Neuron (in vitro differentiated cells): ENCODE measurements around the gene ACTN1.

Experiments
- H2AFZ ChIP-seq: one replicate; pipeline ENCODE4 v1.6.1; 2013; ENCODE audit warnings: low read depth, mild to moderate bottlenecking, inconsistent platforms, low read length, moderate library complexity
- H3K27me3 ChIP-seq: one replicate; pipeline ENCODE4 v1.6.1; 2013; ENCODE audit warnings: low read length; ENCODE audit not compliant: insufficient read depth
- H3K36me3 ChIP-seq: one replicate; pipeline ENCODE4 v1.6.1; 2013; ENCODE audit warnings: low read length; ENCODE audit not compliant: insufficient read depth
- H3K4me1 ChIP-seq: one replicate; pipeline ENCODE4 v1.6.1; 2013; ENCODE audit warnings: low read length; ENCODE audit not compliant: insufficient read depth
- H3K4me3 ChIP-seq: 2 replicates; pipeline ENCODE4 v1.5.1; 2013; ENCODE audit warnings: mild to moderate bottlenecking, low read length, moderate library complexity
- H3K9me3 ChIP-seq: one replicate; pipeline ENCODE4 v1.6.1; 2013; ENCODE audit warnings: low read length

The ACTN1 gene

GRCh38 chr14:68949601-68949965 is 29.5 kb downstream of the ACTN1 start:
- Histone ChIP-seq H2AFZ (no peak overlapping the region), H3K27me3 (no peaks in the 10 kb centered on the region), H3K4me3 (no peak overlapping the region), H3K36me3 (no peaks in the 10 kb centered on the region), H3K4me1 (no peaks in the 10 kb centered on the region), H3K9me3 (no peaks in the 10 kb centered on the region)

DNA sequence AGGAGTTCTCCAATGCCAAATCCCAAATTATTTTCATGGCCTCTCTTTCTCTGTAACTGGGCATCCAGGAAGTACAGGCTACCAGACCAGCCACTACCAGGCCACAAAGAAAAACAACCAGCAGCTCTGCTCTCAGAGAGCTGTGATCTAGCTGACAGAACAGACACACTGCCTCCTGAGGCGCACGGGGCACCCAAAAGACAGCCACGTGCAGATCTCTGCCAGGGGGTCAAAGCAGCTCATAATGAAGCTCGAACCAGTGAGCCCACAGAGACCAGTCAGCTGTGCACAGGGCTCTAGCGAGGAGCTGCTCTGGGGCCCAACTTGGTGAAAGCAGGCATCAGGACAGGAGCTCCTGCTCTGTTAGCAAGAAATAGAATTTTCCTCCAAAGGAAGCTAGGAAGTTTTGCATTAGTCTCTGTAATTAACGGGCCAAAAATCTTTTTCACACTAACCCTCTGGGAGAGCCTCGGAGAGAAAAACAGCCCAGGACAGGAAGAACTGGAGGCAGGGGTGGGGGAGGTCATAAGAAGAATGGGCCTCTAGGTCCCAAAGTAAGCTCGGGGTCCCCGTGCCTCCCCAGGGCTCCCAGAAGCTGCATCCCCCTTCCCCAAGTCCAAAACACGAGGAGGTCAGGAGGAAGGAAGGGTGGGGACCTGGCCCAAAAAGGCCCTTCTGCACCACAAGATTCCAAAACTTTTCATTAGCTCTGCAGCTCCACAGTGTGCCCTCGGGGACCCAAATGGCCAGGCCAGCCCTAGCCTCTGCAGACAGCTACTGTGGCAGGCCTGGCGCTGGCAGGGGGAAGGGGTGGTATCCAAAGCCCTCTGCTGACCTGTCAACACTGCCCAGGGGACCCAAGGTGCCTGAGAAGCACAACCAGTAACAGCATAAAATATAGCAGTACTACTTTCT is 30.2 kb downstream of the ACTN1 start:
- no peaks in the 10 kb centered on the region for H3K9me3 ChIP-seq
- H3K4me3 ChIP-seq: no peak overlapping the region
- H2AFZ ChIP-seq: no peak overlapping the region
- no peaks in the 10 kb centered on the region for H3K36me3 ChIP-seq
- H3K27me3 ChIP-seq: no peaks in the 10 kb centered on the region
- H3K4me1 ChIP-seq: no peaks in the 10 kb centered on the region

DNA sequence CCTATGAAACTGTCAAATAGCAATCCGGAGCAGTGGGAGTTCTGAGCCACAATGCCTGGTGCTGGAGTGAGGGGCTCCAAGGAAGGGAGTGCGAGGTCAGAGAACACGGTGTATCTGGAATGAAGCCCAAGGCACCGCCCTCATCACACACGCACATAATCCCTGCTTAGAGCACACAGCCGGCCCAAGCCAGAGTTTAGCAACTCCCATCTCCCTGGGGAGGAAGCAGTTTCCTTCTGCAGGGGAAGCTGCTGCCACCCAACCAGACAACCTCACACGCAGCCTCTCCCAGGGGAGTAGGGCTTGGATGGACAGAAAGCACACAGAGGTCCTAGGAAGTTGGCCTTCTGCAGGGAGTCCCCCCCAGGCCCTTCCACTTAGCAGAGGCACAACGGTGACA is 31.3 kb downstream of the ACTN1 start:
- H3K36me3 ChIP-seq: no peaks in the 10 kb centered on the region
- H3K4me1 ChIP-seq: no peaks in the 10 kb centered on the region
- H3K4me3 ChIP-seq: no peak overlapping the region
- no peak overlapping the region for H2AFZ ChIP-seq
- no peaks in the 10 kb centered on the region for H3K27me3 ChIP-seq
- H3K9me3 ChIP-seq: no peaks in the 10 kb centered on the region

- Histone ChIP-seq H3K27me3 (no peaks in the 10 kb centered on the region), H3K4me3 (no peak overlapping the region), H3K4me1 (no peaks in the 10 kb centered on the region), H3K36me3 (no peaks in the 10 kb centered on the region), H3K9me3 (no peaks in the 10 kb centered on the region), H2AFZ (no peak overlapping the region)
Measured at GRCh38 chr14:68946489-68946822, 32.6 kb downstream of the ACTN1 start.

- no peak overlapping the region for H2AFZ ChIP-seq
- no peaks in the 10 kb centered on the region for H3K4me1 ChIP-seq
- H3K4me3 ChIP-seq: no peak overlapping the region
- H3K9me3 ChIP-seq: no peaks in the 10 kb centered on the region
- no peaks in the 10 kb centered on the region for H3K36me3 ChIP-seq
- H3K27me3 ChIP-seq: no peaks in the 10 kb centered on the region
Measured at GRCh38 chr14:68945585-68946488, 33.3 kb downstream of the ACTN1 start.

- H3K9me3 ChIP-seq: no peaks in the 10 kb centered on the region
- H2AFZ ChIP-seq: no peak overlapping the region
- no peak overlapping the region for H3K4me3 ChIP-seq
- H3K36me3 ChIP-seq: no peaks in the 10 kb centered on the region
- H3K4me1 ChIP-seq: peaks cover under 1% of the 10 kb centered on the region
- no peaks in the 10 kb centered on the region for H3K27me3 ChIP-seq
Measured at GRCh38 chr14:68945190-68945584, 33.9 kb downstream of the ACTN1 start.

DNA sequence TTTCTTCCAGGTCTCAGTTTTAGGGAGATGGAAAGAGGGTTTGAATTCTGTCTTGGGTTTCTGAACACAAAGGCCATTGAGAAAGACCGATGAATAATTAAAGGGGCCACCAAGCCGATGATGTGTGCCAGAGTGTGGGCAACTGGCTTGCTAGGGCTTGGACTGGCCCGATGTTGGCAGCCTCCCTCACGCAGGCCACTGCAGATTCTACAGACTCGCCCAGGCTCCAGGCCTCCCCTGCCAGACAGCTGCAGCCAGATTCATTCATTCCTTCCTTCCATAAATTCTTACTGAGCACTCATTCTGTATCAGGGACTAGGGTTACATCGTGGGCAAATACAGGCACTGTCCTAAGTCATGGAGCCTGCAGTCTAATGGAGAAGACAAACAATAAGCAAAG is 34.9 kb downstream of the ACTN1 start:
- no peak overlapping the region for H2AFZ ChIP-seq
- peaks cover 6% of the 10 kb centered on the region for H3K4me1 ChIP-seq
- no peaks in the 10 kb centered on the region for H3K9me3 ChIP-seq
- no peaks in the 10 kb centered on the region for H3K36me3 ChIP-seq
- no peaks in the 10 kb centered on the region for H3K27me3 ChIP-seq
- no peak overlapping the region for H3K4me3 ChIP-seq

DNA sequence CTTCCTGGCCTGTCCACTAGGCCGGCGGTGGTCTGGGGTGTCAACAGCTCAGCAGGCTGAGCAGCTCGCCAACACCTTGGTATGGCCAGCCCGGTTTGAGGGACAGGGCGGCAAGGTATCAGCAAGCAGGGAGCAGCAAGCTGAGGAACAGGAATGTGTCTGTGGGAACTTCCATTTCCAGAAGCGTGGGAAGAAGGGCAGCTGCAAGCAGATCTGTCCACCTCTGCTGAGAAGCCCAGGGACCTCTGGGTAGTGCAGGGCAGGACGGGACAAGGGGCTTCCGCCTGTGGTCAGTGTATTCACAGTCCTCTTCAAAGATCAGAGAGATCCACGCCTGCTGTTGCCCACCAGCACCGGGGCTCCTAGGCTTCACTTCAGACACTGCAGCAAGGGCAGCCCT is 36.0 kb downstream of the ACTN1 start:
- Histone ChIP-seq H3K9me3 (no peaks in the 10 kb centered on the region), H3K4me3 (no peak overlapping the region), H3K4me1 (peaks cover 10% of the 10 kb centered on the region), H3K27me3 (no peaks in the 10 kb centered on the region), H3K36me3 (no peaks in the 10 kb centered on the region), H2AFZ (no peak overlapping the region)

GRCh38 chr14:68942296-68943035 is 36.6 kb downstream of the ACTN1 start:
- Histone ChIP-seq H2AFZ (no peak overlapping the region), H3K4me1 (peaks cover 10% of the 10 kb centered on the region), H3K4me3 (no peak overlapping the region), H3K9me3 (no peaks in the 10 kb centered on the region), H3K27me3 (no peaks in the 10 kb centered on the region), H3K36me3 (no peaks in the 10 kb centered on the region)

DNA sequence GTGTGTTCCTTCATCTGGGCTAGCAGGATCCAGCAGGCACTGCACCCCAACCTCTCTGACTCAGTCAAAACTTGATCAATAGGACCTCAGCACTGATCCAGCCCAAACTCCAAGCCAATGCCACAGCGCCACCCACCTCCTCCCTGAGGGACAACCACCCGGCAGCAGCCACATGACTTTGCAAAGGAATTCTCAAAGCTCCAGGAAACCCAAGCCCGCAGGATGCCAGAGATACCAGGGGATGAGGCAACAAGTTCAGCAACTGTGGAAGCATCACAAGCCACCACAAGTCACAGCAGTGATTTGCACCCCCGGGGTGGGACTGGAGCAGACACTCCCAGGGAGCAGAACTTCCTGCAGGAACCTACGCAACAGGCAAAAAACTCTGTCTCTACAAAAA is 37.3 kb downstream of the ACTN1 start:
- Histone ChIP-seq H3K9me3 (no peaks in the 10 kb centered on the region), H2AFZ (no peak overlapping the region), H3K36me3 (no peaks in the 10 kb centered on the region), H3K27me3 (no peaks in the 10 kb centered on the region), H3K4me1 (peaks cover 10% of the 10 kb centered on the region), H3K4me3 (no peak overlapping the region)

GRCh38 chr14:68940614-68941185 is 38.4 kb downstream of the ACTN1 start:
- Histone ChIP-seq H3K4me1 (peaks cover 13% of the 10 kb centered on the region), H3K9me3 (no peaks in the 10 kb centered on the region), H3K27me3 (no peaks in the 10 kb centered on the region), H2AFZ (no peak overlapping the region), H3K4me3 (no peak overlapping the region), H3K36me3 (no peaks in the 10 kb centered on the region)

- Histone ChIP-seq H3K36me3 (no peaks in the 10 kb centered on the region), H2AFZ (no peak overlapping the region), H3K4me1 (peaks cover 13% of the 10 kb centered on the region)
Measured at GRCh38 chr14:68939893-68940613, 39.0 kb downstream of the ACTN1 start.

More at GRCh38 chr14:68939893-68940613, 39.0 kb downstream of the ACTN1 start:
- H3K4me3 ChIP-seq: no peak overlapping the region
- H3K9me3 ChIP-seq: no peaks in the 10 kb centered on the region
- H3K27me3 ChIP-seq: no peaks in the 10 kb centered on the region
